ENCODE results near the gene CREB3L4.
"Not testable (repeated sequence)": the region's sequence is repeated elsewhere in the genome, so short reads cannot be mapped to it uniquely, and the experiment has no call there.

Gene CREB3L4

DNA sequence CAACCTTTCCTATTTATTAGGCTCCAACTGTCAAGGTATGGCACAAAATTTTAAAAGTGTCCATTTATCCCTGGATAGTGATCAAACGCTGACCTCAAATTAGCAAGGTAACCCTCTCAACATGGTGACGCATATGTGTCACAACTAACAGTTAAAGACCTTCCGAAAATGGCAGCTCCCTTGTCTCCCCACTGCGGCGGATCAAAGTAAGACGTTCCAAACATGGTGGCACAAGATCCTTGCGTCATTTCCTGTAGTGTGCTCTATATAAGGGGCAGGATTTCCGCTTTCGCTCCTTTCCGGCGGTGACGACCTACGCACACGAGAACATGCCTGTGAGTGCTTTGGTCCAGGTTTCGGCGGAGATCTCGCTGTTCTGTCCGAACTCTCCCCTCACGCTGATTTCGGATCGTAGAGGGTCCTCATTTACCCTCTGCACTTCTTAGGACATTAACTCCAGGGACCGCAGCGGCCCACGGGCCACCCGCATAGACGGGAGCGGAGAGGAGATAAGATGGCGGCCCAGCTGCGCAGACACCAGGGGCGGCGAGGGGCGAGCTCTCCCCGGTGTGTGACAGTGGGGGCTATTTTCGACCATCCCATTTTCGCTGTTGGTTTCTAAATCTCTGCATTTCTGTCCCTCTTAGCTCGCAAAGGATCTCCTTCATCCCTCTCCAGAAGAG, 22.9 kb downstream of the CREB3L4 start, which contains the start of gene RPS27:
RPS27 (plus strand) TSS at position 295 of the 683 bp plus-strand sequence; CDS start at position 330, 35 bp downstream.
- DNase-seq: peak; percentile 97

GRCh38 chr1:153991151-153991630, 23.5 kb downstream of the CREB3L4 start:
- DNase-seq: no peak

GRCh38 chr1:153991806-153992205, 24.1 kb downstream of the CREB3L4 start:
- DNase-seq: no peak

DNA sequence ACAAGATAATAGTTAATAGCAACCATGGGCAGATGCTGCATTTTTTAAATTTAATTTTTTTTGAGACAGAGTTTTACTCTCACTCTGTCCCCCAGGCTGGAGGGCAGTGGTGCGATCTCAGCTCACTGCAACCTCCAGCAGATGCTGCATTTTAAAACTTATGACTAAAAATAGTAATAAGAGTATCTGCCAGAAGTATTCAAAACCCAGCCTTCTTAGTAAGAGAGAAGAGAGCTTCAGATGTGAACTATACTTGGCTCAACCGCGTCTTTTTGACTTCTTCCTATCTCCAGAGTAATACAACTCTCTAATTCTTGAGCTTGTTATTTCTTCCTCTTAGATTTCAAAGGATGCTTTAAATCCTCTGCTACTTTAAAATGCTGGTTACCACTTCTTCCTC, 27.5 kb downstream of the CREB3L4 start:
- DNase-seq: no peak

GRCh38 chr1:153995640-153996039, 27.9 kb downstream of the CREB3L4 start:
- DNase-seq: no peak

- not testable (repeated sequence) for DNase-seq
Measured at GRCh38 chr1:153996882-153997281, 29.2 kb downstream of the CREB3L4 start.

- no peak for DNase-seq
Measured at GRCh38 chr1:154000420-154000819, 32.7 kb downstream of the CREB3L4 start.

GRCh38 chr1:154006136-154006535, 38.4 kb downstream of the CREB3L4 start:
- no peak for DNase-seq

DNA sequence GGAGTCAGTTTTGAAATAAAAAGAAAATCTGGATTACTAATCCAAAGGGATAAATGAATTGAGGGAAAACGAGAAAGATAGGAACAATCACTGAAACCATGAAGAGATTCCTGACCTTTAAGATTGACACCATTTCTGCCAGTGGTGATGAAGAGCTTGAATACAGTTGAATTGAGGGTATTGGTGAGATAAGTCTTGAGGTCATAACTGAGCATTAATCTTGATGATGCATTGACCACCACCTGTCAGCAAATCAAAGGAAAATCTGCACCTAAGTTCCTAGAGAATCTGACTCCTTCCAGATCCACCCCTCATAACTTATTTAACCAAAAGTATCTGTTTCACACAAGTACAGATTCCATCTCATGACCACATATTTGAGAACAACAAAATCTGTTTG, 44.4 kb downstream of the CREB3L4 start:
- DNase-seq: no peak

- not testable (repeated sequence) for DNase-seq
Measured at GRCh38 chr1:154012543-154012942, 44.8 kb downstream of the CREB3L4 start.

- no peak for DNase-seq
Measured at GRCh38 chr1:154014154-154014907, 46.6 kb downstream of the CREB3L4 start.

DNA sequence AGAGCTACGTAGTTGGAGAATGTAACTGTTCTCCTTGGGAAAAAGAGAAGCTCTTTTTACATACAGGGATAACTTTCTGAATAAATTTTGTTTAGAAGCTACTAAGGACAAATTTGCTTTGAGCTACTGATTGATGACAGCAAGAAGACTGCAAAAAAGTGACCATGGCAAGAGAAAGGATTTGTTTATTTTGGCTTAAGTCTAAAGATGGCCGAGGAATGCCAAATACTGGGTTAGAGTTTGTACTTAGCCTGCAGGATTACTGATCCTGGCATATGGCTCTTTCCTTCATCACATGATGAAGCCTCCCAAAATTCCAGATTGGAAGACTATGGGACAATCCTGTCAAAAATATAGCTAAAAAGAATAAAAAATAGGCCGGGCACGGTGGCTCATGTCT, 51.6 kb downstream of the CREB3L4 start:
- no peak for DNase-seq

DNA sequence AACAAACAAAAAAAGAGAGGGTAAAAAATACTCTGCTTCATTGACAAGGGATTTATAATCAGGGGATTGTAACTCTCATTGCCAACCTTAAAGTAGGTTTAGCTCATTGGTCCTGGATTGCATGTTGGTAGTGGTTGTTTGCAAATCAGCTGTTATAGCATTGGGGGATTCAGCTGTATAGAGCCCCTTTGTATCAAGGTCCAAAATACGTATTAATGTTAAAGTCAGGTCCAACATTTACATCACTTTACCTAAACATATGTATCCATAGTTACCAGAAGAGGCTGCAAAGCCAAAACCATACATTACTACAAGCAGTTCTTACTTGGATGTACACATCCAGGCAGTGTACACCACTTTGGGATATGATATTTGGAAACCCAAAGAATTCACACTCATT, 52.2 kb downstream of the CREB3L4 start:
- no peak for DNase-seq
